ENCODE measurements around the gene KLHL4.
"Not testable (repeated sequence)": the region's sequence is repeated elsewhere in the genome, so short reads cannot be mapped to it uniquely, and the experiment has no call there.

The KLHL4 gene, protein sequence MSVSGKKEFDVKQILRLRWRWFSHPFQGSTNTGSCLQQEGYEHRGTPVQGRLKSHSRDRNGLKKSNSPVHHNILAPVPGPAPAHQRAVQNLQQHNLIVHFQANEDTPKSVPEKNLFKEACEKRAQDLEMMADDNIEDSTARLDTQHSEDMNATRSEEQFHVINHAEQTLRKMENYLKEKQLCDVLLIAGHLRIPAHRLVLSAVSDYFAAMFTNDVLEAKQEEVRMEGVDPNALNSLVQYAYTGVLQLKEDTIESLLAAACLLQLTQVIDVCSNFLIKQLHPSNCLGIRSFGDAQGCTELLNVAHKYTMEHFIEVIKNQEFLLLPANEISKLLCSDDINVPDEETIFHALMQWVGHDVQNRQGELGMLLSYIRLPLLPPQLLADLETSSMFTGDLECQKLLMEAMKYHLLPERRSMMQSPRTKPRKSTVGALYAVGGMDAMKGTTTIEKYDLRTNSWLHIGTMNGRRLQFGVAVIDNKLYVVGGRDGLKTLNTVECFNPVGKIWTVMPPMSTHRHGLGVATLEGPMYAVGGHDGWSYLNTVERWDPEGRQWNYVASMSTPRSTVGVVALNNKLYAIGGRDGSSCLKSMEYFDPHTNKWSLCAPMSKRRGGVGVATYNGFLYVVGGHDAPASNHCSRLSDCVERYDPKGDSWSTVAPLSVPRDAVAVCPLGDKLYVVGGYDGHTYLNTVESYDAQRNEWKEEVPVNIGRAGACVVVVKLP

GRCh38 chrX:87517571-87518141, at the start of gene KLHL4:
Gene KLHL4, plus strand, starts transcription at chrX:87517802. Its CDS starts 92 bp downstream, at chrX:87517894.
- no peak for DNase-seq

GRCh38 chrX:87468941-87469340, 48.7 kb upstream of the KLHL4 start:
- no peak for DNase-seq

GRCh38 chrX:87475793-87476192, 41.8 kb upstream of the KLHL4 start:
- DNase-seq, result no peak

DNA sequence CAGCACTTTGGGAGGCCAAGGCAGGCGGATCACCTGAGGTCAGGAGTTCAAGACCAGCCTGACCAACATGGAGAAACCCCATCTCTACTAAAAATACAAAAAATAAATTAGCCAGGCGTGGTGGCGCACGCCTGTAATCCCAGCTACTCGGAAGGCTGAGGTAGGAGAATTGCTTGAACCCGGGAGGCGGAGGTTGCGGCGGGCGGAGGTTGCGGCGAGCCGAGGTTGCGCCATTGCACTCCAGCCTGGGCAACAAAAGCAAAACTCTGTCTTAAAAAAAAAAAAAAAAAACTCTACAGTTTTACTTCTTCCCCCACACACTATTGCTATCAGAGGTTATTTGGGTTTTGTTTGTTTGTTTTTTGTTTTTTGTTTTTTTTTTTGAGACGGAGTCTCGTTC, 38.9 kb upstream of the KLHL4 start:
- DNase-seq, result not testable (repeated sequence)

DNA sequence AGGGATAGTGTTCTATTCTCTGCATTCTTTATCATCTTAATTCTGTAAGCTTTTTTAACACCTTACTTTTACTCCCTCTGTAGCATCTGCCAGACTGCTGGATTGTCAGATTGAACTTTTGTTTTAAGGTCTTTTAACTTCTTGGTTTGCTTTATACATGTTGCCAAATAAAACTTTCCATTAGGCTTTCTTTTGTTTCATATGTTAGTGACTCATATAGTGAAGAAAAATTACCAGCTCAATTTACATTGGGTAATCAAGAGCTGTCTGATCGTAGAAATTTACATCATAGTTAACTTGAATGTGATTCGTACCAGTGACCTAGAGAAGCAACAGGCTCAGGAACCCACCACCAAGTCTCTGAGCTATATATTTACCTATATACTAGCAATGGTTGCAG, 28.5 kb upstream of the KLHL4 start:
- no peak for DNase-seq

DNA sequence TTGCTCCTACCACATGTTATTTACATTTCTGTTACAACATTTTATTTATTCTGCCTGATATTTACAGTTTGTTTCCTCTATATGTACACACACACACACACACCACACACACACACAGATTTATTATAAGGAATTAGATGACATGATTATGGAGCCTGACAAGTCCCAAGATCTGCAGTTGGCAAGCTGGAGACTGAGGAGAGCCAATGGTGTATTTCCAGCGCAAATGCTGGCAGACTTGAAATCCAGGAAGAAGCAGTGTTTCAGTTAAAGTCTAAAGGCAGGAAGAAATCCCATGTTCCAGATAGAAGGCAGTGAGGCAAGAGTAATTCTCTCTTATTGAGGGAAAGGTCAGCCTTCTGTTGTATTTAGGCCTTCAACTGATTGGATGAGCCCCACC, 1.8 kb upstream of the KLHL4 start:
- DNase-seq, result no peak

GRCh38 chrX:87516717-87517121, 883 bp upstream of the KLHL4 start:
- DNase-seq, result no peak

DNA sequence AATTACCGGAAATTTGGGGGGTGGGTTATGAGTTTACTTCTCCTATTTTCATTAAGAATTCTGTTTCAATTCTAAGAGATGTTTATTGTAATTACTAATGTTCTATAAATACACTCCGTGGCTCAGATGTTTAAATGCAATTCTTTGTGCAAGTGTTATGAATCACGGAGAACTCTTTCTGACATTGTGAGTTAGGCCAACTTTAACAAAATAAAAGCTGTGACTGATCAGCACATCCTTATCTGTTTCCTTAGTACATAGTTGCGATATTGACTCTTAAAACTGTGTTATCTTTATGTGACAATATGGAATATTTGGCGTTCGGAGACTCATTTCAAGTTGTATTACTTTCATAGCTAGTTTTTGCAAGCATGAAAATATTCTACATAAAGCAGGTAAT, 902 bp downstream of the KLHL4 start:
- no peak for DNase-seq

- DNase-seq, result no peak
These were observed 8.2 kb downstream of the KLHL4 start for GRCh38 chrX:87525771-87526229.

- DNase-seq, result no peak
These were observed 8.7 kb downstream of the KLHL4 start for GRCh38 chrX:87526281-87526680.

DNA sequence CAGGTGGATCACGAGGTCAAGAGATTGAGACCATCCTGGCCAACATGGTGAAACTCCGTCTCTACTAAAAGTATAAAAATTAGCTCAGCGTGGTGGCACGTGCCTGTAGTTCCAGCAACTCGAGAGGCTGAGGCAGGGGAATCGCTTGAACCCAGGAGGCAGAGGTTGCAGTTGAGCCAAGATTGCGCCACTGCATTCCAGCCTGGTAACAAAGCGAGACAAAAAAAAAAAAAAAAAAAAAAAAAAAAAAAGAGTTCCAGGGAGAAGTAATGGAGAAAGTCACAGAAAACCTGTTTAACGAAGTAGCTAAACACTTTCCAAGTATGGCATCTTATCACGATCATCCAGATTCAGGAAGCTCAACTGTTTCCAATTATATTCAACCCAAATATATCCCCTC, 10.9 kb downstream of the KLHL4 start:
- no peak for DNase-seq

DNA sequence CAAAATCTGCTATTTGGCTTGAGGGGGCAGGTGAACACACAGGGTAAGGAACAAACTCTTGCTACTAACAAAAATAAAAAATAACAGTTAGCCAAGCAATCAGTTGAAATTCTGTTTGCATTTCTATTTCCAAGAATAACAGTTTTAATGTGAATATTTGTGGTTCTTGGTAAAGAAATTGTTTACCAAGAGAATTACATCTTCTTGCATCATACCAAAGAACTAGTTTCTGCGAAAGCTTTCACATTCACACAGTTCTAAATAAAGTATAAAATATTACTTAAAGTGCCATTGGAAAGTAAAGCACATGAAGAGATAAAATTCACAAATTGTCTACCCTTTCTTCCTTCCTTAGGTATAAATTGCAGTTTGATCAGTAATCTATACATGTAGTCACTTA, 54.4 kb downstream of the KLHL4 start:
- DNase-seq, result no peak

DNA sequence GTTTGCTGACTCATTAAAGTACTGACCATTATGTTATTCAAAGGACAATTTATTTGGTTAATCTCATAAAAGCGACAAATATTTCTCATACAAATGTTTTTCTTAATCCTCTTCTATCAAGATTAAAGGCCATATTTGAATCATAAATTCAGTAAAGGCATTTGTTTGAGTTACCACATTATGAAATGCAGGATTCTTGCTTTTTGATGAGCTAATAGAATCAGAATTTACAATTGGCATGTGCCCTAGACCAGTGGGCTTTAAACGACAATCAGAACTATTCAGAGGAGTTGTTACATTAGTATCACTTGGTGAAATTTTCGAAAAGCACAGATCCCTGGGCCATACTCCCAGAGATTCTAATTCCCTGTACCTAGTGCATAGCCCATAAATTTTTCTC, 55.3 kb downstream of the KLHL4 start:
- no peak for DNase-seq

DNA sequence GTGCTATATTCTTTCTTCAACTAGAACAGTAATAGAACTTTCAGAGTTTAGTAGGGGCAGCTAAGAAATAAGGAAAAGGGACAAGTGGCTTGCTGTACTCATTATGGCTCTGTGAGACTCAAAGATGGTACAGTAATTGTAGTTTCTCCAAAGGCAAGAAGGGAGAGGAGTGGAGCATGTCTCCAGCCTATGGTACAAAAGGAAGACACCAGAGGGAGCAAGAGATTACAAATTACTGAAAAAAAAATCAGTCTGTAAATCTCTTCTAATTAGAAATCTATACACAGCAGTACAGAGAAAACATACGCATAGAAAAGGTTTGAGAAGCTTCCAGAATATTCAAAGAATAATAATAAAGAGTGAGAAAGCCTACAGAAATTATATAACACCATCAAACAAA, 61.4 kb downstream of the KLHL4 start:
- no peak for DNase-seq

GRCh38 chrX:87580862-87581261, 63.3 kb downstream of the KLHL4 start:
- DNase-seq, result no peak

GRCh38 chrX:87582453-87582852, 64.9 kb downstream of the KLHL4 start:
- DNase-seq, result no peak

DNA sequence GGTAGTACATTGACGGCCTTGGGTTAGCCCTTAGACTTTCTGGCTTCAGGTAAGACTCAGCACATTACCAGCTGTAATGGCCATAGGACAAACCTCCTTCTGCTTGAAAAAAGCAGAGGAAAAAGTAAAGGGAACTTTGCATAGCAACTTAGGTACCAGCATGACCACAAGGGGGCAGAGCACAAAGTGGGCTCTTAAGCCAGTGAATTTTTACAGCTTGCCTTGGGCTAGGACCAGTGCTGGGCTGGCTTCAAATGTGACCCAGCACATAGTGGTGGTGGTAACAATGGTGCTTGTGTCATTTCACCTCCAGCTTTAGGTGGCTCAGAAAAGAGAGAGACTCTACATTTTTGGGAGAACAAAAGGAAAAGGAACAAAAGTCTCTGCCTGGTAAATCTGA, 66.1 kb downstream of the KLHL4 start:
- no peak for DNase-seq

DNA sequence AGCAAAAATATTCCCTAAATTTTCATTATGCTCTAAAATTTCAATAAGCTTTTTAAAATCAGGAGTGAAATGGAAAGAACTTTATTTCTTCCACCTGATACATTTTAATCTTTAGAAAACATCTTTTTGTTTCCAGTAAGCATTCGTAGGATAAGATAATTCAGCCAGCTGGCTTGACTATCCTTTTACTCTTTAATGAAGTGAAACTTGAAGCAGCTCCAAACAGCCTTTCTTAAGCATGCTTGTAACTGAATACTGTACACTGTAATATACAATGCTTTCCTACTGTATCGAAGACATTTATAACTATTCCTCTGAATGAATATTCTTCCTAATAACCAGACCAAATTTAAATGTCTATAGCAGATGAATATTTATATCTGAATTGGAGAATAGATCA, 98.8 kb downstream of the KLHL4 start:
- DNase-seq, result no peak

DNA sequence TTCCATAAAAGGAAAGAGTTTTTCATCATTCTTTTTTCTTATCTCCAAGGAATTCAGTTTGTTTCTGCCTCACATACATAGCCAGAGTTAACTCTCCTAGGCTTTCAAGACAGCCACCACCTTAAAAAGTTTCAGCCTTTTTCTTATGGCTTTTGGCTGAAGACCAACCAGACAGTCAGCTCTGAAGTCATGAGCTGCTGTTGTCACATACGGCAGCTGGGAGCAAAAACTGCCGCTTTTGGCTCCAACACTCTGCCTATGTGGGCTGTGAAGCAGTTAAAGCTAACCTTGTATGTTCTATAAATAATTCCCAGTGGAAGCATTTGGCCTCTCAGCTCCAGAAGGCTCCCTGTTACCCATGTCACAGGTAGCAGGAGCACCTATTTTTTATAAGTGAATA, 104.1 kb downstream of the KLHL4 start:
- no peak for DNase-seq

GRCh38 chrX:87626996-87627395, 109.4 kb downstream of the KLHL4 start:
- no peak for DNase-seq

GRCh38 chrX:87634361-87634760, 116.8 kb downstream of the KLHL4 start:
- no peak for DNase-seq

GRCh38 chrX:87636533-87636932, 118.9 kb downstream of the KLHL4 start:
- no peak for DNase-seq

DNA sequence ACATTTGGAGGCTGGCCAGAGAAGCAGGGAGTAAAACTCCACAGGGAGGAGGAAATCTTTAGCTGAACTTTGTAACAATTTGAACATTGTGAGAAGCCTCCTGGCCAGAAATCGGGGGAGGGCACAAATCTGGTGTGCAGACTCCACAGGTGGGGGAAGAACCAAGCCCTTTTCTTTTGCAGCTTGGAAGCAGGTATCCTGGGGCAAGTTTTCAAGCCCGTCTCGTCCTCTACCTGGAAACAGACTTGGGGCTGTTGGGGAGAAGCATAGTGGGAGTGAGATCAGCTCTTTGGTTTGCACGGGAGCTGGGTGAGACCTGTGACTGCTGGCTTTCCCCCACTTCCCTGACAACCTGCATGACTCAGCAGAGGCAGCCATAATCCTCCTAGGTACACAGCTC, 123.8 kb downstream of the KLHL4 start:
- DNase-seq, result not testable (repeated sequence)

GRCh38 chrX:87661761-87662160, 144.2 kb downstream of the KLHL4 start:
- no peak for DNase-seq
